Fibroblast of the aortic adventitia (primary cell): ENCODE data around the gene ARL1. TPM values are rescaled to one million over a fixed set of nuclear protein-coding genes. Genes with fewer than 3 reads are reported as not detected.

Source experiments
- DNase-seq: peaks from one replicate; pipeline ENCODE4 v3.0.0-alpha.2; 2010; ENCODE audit warnings: low read depth
- H3K4me3 ChIP-seq: 2 replicates; pipeline ENCODE4 v1.5.1; 2011; ENCODE audit warnings: low read depth, mild to moderate bottlenecking, control low read depth, low read length, moderate library complexity
- small RNA-seq: library from RNA; depleted of rRNA; stranded (forward); fragments of <200 nt; gene quantifications from one replicate; pipeline ENCODE3, GENCODE V24; 2012
- total RNA-seq: library from RNA; depleted of rRNA; stranded (reverse); fragments of >200 nt; gene quantifications from 2 replicates; pipeline ENCODE4 v1.2.3, GENCODE V29; 2012; ENCODE audit warnings: low replicate concordance
- TF ChIP-seq, protein P1 (sequence below): IDR thresholded peaks from 2 replicates; pipeline ENCODE4 v1.5.1; 2011; ENCODE audit warnings: mild to moderate bottlenecking, low read length, control low read depth, inconsistent platforms; ENCODE audit not compliant: insufficient read depth

The ARL1 gene
- total RNA-seq, 1 donor = 122 TPM

DNA sequence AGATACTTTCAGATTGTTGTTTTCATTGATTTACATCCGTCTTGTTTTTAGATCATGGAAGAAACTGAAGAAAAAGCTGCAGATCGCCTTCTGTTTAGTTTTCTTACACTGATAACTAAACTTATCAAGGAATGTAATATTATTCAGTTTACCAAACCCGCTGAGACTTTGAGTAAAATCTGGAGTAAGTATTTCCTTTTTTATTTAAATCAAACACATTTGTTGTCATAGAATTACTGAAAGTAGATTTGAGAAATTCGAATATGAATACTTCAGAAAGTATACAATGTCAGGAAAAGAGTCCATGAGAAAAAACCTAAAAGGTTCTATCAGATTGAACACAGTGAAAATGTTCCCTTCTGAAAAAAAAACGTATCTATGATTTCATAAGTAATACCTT, 32.0 kb downstream of the ARL1 start:
- H3K4me3 ChIP-seq = no peak overlapping the region
- no peak for DNase-seq
- TF ChIP-seq, protein P1, sequence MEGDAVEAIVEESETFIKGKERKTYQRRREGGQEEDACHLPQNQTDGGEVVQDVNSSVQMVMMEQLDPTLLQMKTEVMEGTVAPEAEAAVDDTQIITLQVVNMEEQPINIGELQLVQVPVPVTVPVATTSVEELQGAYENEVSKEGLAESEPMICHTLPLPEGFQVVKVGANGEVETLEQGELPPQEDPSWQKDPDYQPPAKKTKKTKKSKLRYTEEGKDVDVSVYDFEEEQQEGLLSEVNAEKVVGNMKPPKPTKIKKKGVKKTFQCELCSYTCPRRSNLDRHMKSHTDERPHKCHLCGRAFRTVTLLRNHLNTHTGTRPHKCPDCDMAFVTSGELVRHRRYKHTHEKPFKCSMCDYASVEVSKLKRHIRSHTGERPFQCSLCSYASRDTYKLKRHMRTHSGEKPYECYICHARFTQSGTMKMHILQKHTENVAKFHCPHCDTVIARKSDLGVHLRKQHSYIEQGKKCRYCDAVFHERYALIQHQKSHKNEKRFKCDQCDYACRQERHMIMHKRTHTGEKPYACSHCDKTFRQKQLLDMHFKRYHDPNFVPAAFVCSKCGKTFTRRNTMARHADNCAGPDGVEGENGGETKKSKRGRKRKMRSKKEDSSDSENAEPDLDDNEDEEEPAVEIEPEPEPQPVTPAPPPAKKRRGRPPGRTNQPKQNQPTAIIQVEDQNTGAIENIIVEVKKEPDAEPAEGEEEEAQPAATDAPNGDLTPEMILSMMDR = no peak

DNA sequence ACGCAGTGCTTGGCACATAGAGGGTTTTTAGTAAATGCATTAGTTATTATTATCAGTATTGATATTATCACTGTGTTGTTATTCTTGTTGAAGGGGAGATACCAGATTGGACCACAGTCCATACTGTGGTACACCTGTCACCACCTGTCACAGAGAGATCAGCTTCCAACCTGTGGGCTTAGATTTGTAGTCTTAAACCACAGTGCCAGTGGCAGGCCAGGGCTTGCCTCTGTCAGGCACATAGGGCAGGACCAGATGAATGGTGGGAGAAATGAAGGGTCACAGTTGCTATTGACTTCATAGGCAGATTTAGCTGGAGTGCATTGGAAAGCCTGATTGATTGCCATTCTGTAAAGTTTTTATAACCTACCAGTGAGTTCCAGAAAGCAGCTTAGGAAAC, 35.1 kb downstream of the ARL1 start:
- no peak for DNase-seq
- H3K4me3 ChIP-seq = no peak overlapping the region
- TF ChIP-seq, protein P1 = no peak

DNA sequence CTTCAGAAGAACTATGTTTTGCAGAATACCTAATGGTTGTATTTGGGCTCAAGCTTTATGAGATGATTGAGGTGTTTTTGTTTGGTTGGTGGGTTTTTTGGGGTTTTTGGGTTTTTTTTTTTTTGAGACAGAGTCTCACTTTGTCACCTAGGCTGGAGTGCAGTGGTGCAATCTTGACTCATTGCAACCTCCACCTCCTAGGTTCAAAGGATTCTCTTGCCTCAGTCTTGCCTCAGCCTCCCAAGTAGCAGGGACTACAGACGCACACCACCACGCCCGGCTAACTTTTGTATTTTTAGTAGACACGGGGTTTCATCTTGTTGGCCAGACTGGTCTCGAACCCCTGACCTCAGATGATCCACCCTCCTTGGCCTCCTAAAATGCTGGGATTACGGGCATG, 39.6 kb downstream of the ARL1 start:
- DNase-seq = no peak
- TF ChIP-seq, protein P1 = no peak
- H3K4me3 ChIP-seq = no peak overlapping the region

DNA sequence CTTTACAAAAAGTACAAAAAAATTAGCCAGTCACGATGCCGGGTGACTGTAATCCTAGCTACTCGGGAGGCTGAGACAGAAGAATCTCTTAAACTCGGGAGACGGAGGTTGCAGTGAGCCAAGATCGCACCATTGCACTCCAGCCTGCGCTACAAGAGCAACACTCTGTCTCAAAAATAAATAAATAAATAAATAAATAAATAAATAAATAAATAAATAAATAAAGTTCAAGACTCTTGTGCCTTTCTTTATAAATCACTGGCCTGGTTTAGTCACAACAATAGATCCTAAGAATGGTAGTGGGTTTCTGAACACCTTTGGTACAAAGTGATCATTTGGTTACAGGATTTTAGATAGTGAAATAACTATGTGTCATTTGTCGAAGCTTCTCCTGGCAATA, 46.1 kb downstream of the ARL1 start:
- no peak overlapping the region for H3K4me3 ChIP-seq
- TF ChIP-seq, protein P1 = no peak
- no peak for DNase-seq

DNA sequence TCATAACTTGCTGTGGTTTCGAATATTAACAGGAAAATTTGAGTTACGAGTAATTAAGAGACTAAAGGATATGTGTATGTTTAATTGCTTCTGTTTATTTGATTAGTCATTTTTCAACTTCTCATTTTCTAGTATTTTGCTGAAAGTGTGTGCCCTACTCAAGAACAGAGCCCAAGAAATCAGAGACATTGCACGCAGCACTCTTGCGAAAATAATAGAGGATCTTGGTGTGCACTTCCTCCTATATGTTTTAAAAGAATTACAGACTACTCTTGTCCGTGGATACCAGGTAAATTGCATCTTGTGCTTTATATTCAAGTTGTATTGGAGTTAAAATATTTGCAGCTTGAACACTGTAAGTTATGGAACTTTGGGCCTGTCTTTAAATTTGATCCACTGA, 50.8 kb downstream of the ARL1 start:
- TF ChIP-seq, protein P1 = no peak
- DNase-seq = no peak
- no peak overlapping the region for H3K4me3 ChIP-seq

DNA sequence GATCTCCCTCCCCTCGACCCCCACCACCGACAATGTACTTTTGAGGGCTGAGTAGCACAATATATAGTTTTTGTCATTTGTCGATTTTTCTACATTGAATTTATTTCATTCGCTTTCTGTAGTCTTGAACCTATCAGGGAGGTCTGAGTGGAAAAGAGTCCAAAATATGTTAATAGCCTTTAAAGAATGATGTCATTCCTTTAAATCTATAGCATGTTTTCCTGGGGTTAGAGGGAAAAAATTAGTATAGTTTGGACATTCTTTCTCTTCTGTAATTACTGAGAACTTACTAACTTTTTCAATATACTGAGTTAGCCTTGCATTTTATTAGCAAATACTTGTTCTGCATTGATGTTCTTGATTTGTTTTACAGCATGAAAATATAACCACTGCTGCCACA, 55.9 kb downstream of the ARL1 start:
- TF ChIP-seq, protein P1 = no peak
- DNase-seq = no peak

DNA sequence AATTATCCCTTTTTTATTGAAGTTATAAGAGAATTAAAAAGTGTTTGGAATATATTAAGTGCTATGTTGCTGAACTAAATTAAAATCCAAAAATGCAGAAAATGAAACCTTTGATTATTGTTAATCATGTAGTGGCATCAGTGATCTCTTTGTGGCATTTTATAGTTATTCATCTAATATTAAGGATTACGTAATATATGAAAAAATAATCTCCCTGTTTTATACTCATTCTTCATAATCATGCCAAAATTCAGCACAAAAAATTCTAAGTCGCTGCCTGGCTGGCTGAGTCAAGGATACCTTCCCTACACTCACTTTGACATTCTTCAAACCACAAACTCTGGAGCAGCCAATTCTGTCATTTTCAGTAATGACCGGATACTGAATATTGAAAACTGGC, 63.7 kb downstream of the ARL1 start:
- no peak overlapping the region for H3K4me3 ChIP-seq
- no peak for DNase-seq
- TF ChIP-seq, protein P1 = no peak

More for the DNA sequence above, 55.9 kb downstream of the ARL1 start:
- H3K4me3 ChIP-seq = no peak overlapping the region

Small RNA genes lying within 50 kb of the gene (small RNA-seq; reads per million reads assigned to genes)
- gene RF00019 (not detected), gene RNU6-1068P (not detected), gene RPS27P23 (not detected)

Other genes starting within 250 kb of the ARL1 start
- not detected in 2 replicates for gene SLC5A8, start 197.5 kb downstream of the ARL1 start, total RNA-seq
- 25.7 and 36.1 TPM in 2 replicates for gene UTP20, start 127.7 kb downstream of the ARL1 start, total RNA-seq
- gene SPIC, start 67.6 kb upstream of the ARL1 start, total RNA-seq = not detected in 2 replicates
- not detected in 2 replicates for gene MYBPC1, start 187.2 kb upstream of the ARL1 start, total RNA-seq